A673 (cell line): Measurements from ENCODE around the gene PPM1D. TPM values are rescaled to one million over a fixed set of nuclear protein-coding genes. Genes with fewer than 3 reads are reported as not detected.

Experiments
- BruUV-seq: library from RNA; stranded (reverse); fragments of 400-500 nt; replicated peaks from 2 replicates; lab custom pipeline; 2021; lab: Mats Ljungman, UMichigan
- CTCF ChIA-PET: fragments of 300-600 bp; sonication (Branson Sonifier 250); formaldehyde crosslinking; loops from one replicate; lab custom pipeline; 2022; ENCODE audit warnings: antibody characterized with exemption; lab: Charles Lee
- POLR2A ChIA-PET: fragments of 300-600 bp; sonication (Branson Sonifier 250); formaldehyde crosslinking; loops from one replicate; lab custom pipeline; 2022; ENCODE audit warnings: antibody characterized with exemption; ENCODE audit not compliant: low non-redundant PET; lab: Charles Lee
- DNase-seq: peaks from one replicate; pipeline ENCODE4 v3.0.0-alpha.2; 2015; ENCODE audit warnings: low spot score
- H3K27ac ChIP-seq: fragments of 200-600 bp; sonication (generic); 2 replicates; pipeline ENCODE4 v1.5.1; 2016; ENCODE audit warnings: mixed run types, low read depth, mild to moderate bottlenecking, mixed read lengths, antibody characterized with exemption, low read length; ENCODE audit not compliant: poor library complexity, severe bottlenecking
- H3K27me3 ChIP-seq: fragments of 200-600 bp; sonication (generic); replicated peaks from 2 replicates; pipeline ENCODE4 v1.6.1; 2017; ENCODE audit warnings: mixed run types, low read depth, mild to moderate bottlenecking, mixed read lengths, antibody characterized with exemption, low read length; ENCODE audit not compliant: insufficient read depth, poor library complexity
- H3K36me3 ChIP-seq: fragments of 200-600 bp; sonication (generic); 2 replicates; pipeline ENCODE4 v1.6.1; 2016; ENCODE audit warnings: mixed run types, mild to moderate bottlenecking, mixed read lengths, antibody characterized with exemption, low read length; ENCODE audit not compliant: insufficient read depth, poor library complexity, severe bottlenecking
- H3K4me1 ChIP-seq: fragments of 200-600 bp; sonication (generic); 2 replicates; pipeline ENCODE4 v1.6.1; 2017; ENCODE audit warnings: mixed run types, mild to moderate bottlenecking, mixed read lengths, antibody characterized with exemption, low read length; ENCODE audit not compliant: insufficient read depth, poor library complexity, severe bottlenecking
- H3K4me3 ChIP-seq: fragments of 200-600 bp; sonication (generic); 2 replicates; pipeline ENCODE4 v1.5.1; 2016; ENCODE audit warnings: low read depth, mixed run types, mild to moderate bottlenecking, mixed read lengths, low read length; ENCODE audit not compliant: poor library complexity, severe bottlenecking
- H3K9me3 ChIP-seq: fragments of 200-600 bp; sonication (generic); 2 replicates; pipeline ENCODE4 v1.6.1; 2016; ENCODE audit warnings: mixed run types, low read depth, mild to moderate bottlenecking, mixed read lengths, antibody characterized with exemption, low read length; ENCODE audit not compliant: poor library complexity, severe bottlenecking
- EZH2 ChIP-seq: fragments of 200-600 bp; sonication (generic); IDR thresholded peaks from 2 replicates; pipeline ENCODE4 v1.6.1; 2017; ENCODE audit warnings: borderline replicate concordance, low read depth, mild to moderate bottlenecking, mixed read lengths, antibody characterized with exemption, low read length; ENCODE audit not compliant: poor library complexity, severe bottlenecking
- intact Hi-C: fragments of 100-400 bp; cut with micrococcal nuclease; formaldehyde crosslinking; loops from one replicate; pipeline ENCODE4 v1.10.0; 2022; ENCODE audit not compliant: unreplicated experiment
- total RNA-seq: library from RNA; stranded (reverse); gene quantifications from 2 replicates; pipeline ENCODE4 v1.2.3, GENCODE V29; 2021
- TF ChIP-seq, protein P1 (sequence below): fragments of 300-800, 200-600 bp; sonication (generic); conservative IDR thresholded peaks from 2 replicates; pipeline ENCODE4 v1.5.1; 2017; ENCODE audit warnings: low read depth, mild to moderate bottlenecking, antibody characterized with exemption, low read length, moderate library complexity, mixed read lengths

PPM1D gene
- total RNA-seq, 1 experiment from 2014 or later: 17.8 TPM

DNA sequence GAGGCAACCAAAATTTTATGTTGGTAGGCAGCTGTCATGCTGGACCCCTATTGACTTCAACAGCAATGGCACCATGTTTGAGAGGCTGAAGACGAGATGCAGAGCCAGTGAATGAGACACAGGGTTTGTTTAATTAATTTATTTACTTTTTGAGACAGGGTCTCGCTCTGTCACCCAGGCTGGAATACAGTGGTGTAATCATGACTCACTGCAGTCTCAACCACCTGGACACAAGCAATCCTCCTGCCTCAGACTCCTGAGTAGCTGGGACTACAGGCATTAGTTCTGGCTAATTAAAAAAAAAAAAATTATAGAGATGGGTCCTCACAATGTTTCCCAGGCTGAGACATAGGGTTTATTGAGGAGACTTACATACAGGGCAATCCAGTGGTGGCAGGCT, 36.2 kb upstream of the PPM1D start:
- H3K4me3 ChIP-seq: no peak overlapping the region
- TF ChIP-seq EZH2: no peak
- TF ChIP-seq, protein P1, sequence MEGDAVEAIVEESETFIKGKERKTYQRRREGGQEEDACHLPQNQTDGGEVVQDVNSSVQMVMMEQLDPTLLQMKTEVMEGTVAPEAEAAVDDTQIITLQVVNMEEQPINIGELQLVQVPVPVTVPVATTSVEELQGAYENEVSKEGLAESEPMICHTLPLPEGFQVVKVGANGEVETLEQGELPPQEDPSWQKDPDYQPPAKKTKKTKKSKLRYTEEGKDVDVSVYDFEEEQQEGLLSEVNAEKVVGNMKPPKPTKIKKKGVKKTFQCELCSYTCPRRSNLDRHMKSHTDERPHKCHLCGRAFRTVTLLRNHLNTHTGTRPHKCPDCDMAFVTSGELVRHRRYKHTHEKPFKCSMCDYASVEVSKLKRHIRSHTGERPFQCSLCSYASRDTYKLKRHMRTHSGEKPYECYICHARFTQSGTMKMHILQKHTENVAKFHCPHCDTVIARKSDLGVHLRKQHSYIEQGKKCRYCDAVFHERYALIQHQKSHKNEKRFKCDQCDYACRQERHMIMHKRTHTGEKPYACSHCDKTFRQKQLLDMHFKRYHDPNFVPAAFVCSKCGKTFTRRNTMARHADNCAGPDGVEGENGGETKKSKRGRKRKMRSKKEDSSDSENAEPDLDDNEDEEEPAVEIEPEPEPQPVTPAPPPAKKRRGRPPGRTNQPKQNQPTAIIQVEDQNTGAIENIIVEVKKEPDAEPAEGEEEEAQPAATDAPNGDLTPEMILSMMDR: no peak
- no peaks in the 10 kb centered on the region for H3K4me1 ChIP-seq
- no TSS peak for BruUV-seq
- H3K36me3 ChIP-seq: no peaks in the 10 kb centered on the region
- CTCF ChIA-PET: no interaction called here
- intact Hi-C loops: no loop called here
- POLR2A ChIA-PET: no interaction called here
- H3K9me3 ChIP-seq: no peaks in the 10 kb centered on the region
- no peak overlapping the region for H3K27ac ChIP-seq
- no peaks in the 10 kb centered on the region for H3K27me3 ChIP-seq
- no peak for DNase-seq

DNA sequence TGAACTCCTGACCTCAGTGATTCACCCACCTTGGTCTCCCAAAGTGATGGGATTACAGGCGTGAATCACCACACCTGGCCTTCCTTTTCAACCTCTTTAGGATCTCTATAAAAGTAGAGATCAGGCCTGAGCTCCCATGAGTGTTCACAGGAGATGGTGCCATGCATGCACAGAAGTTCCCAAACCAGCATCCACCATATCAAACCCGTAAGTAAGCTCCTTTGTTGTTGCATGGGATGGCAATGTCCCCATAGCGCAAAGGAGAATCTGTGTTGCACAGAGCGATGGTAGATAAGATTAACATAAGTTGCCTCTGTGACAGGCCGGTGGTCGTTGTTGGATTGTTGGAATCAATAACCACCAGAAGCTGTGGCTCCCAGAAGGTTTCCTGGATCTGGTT, 34.8 kb upstream of the PPM1D start:
- intact Hi-C loops: no loop called here
- no peak overlapping the region for H3K27ac ChIP-seq
- DNase-seq: no peak
- no peaks in the 10 kb centered on the region for H3K27me3 ChIP-seq
- no peaks in the 10 kb centered on the region for H3K36me3 ChIP-seq
- TF ChIP-seq EZH2: no peak
- TF ChIP-seq, protein P1: no peak
- H3K9me3 ChIP-seq: no peaks in the 10 kb centered on the region
- no peak overlapping the region for H3K4me3 ChIP-seq
- no peaks in the 10 kb centered on the region for H3K4me1 ChIP-seq
- no TSS peak for BruUV-seq
- ChIA-PET CTCF (no interaction called here), POLR2A (no interaction called here)

DNA sequence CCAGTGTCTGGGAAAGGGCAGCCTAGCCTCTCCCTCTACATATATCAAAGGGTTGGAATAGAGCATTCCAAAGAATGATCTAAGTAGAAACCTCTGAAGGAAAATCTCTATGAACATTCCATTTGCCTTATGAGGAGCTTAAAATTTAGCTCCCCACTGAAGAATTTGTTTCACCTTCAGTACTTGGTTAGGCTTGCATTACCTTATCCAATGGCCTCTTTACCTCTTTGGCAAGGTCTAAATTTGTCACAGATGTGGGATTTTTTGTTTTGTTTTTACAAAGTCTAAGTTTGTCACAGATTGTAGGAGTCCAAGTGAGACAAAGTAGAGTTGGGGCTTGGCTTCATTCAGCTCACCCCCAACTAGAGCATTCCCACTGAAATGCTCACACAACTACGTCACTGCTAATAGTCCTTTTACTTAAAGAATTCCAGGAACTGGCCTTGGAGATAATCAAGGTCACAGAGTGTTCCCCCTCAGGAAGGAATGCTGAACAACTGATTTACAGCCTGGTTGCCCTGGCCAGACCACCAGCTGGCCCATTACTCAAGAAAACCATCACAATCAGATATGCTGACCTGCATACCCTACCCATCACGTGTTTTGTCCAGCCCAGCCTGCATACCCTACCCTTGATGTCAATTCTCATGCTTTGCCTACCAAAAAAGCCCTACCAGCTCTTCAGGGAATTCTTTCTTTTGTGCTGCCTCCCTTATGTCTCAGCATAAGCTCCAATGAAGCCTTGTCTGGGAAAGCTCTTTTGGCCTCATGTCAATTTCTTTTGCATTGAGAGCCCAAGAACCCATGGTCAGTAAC, 26.5 kb upstream of the PPM1D start:
- Histone ChIP-seq H3K27me3 (no peaks in the 10 kb centered on the region), H3K4me1 (no peaks in the 10 kb centered on the region), H3K36me3 (no peaks in the 10 kb centered on the region), H3K27ac (no peak overlapping the region), H3K9me3 (no peaks in the 10 kb centered on the region), H3K4me3 (no peak overlapping the region)
- ChIA-PET POLR2A (no interaction called here), CTCF (no interaction called here)
- intact Hi-C loops: no loop called here
- BruUV-seq: no TSS peak
- DNase-seq: no peak
- TF ChIP-seq, protein P1: no peak
